ENCODE measurements around the gene NKAIN1.
A peak's percentile ranks its signal among the peaks of the same experiment; 100 is the strongest.

Gene NKAIN1

GRCh38 chr1:31161571-31161970, 78.1 kb downstream of the NKAIN1 start:
- no peak overlapping the region for H3K4me3 ChIP-seq (ENCODE audit: control insufficient read depth, low read depth, low read length)
- no peak for DNase-seq (ENCODE audit: low read depth)
- TF ChIP-seq, protein P1, sequence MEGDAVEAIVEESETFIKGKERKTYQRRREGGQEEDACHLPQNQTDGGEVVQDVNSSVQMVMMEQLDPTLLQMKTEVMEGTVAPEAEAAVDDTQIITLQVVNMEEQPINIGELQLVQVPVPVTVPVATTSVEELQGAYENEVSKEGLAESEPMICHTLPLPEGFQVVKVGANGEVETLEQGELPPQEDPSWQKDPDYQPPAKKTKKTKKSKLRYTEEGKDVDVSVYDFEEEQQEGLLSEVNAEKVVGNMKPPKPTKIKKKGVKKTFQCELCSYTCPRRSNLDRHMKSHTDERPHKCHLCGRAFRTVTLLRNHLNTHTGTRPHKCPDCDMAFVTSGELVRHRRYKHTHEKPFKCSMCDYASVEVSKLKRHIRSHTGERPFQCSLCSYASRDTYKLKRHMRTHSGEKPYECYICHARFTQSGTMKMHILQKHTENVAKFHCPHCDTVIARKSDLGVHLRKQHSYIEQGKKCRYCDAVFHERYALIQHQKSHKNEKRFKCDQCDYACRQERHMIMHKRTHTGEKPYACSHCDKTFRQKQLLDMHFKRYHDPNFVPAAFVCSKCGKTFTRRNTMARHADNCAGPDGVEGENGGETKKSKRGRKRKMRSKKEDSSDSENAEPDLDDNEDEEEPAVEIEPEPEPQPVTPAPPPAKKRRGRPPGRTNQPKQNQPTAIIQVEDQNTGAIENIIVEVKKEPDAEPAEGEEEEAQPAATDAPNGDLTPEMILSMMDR (conservative IDR thresholded peaks at IDR 0.05; ENCODE audit: control insufficient read depth, insufficient read depth, low read depth, low read length), result no peak

- TF ChIP-seq, protein P1 (conservative IDR thresholded peaks at IDR 0.05; ENCODE audit: control insufficient read depth, insufficient read depth, low read depth, low read length), result no peak
- DNase-seq (ENCODE audit: low read depth), result no peak
- H3K4me3 ChIP-seq (ENCODE audit: control insufficient read depth, low read depth, low read length), result no peak overlapping the region
Measured at GRCh38 chr1:31159869-31160611, 79.6 kb downstream of the NKAIN1 start.

GRCh38 chr1:31159323-31159722, 80.4 kb downstream of the NKAIN1 start:
- no peak for DNase-seq (ENCODE audit: low read depth)
- TF ChIP-seq, protein P1 (conservative IDR thresholded peaks at IDR 0.05; ENCODE audit: control insufficient read depth, insufficient read depth, low read depth, low read length), result no peak
- no peak overlapping the region for H3K4me3 ChIP-seq (ENCODE audit: control insufficient read depth, low read depth, low read length)

GRCh38 chr1:31155216-31155806, 84.4 kb downstream of the NKAIN1 start:
- TF ChIP-seq, protein P1 (conservative IDR thresholded peaks at IDR 0.05; ENCODE audit: control insufficient read depth, insufficient read depth, low read depth, low read length), result no peak
- peak overlapping the region; percentile 59 for H3K4me3 ChIP-seq (ENCODE audit: control insufficient read depth, low read depth, low read length)
- DNase-seq (ENCODE audit: low read depth), result peak; percentile 56

GRCh38 chr1:31154632-31155215, 85.0 kb downstream of the NKAIN1 start:
- TF ChIP-seq, protein P1 (conservative IDR thresholded peaks at IDR 0.05; ENCODE audit: control insufficient read depth, insufficient read depth, low read depth, low read length), result no peak
- DNase-seq (ENCODE audit: low read depth), result peak; percentile 64
- H3K4me3 ChIP-seq (ENCODE audit: control insufficient read depth, low read depth, low read length), result peak overlapping the region; percentile 59

- H3K4me3 ChIP-seq (ENCODE audit: control insufficient read depth, low read depth, low read length), result peak overlapping the region; percentile 51
- peak; percentile 43 for DNase-seq (ENCODE audit: low read depth)
- TF ChIP-seq, protein P1 (conservative IDR thresholded peaks at IDR 0.05; ENCODE audit: control insufficient read depth, insufficient read depth, low read depth, low read length), result no peak
Measured at GRCh38 chr1:31154000-31154631, 85.6 kb downstream of the NKAIN1 start.
